ENCODE results near the gene MAP3K9.

Gene MAP3K9

GRCh38 chr14:70832561-70833305 is 23.4 kb upstream of the MAP3K9 start:
- no peak for DNase-seq
- Histone ChIP-seq H3K36me3 (no peaks in the 10 kb centered on the region), H3K9me3 (ENCODE audit: severe bottlenecking) (no peaks in the 10 kb centered on the region), H3K27ac (no peak overlapping the region), H3K27me3 (ENCODE audit: insufficient read depth, low read depth, severe bottlenecking) (no peaks in the 10 kb centered on the region), H3K4me3 (ENCODE audit: low read depth, low read length) (no peak overlapping the region)
- TF ChIP-seq CTCF (IDR thresholded peaks at IDR 0.05; ENCODE audit: low read depth, low read length): no peak

GRCh38 chr14:70830998-70831781 is 21.9 kb upstream of the MAP3K9 start:
- H3K4me3 ChIP-seq (ENCODE audit: low read depth, low read length): no peak overlapping the region
- H3K36me3 ChIP-seq: no peaks in the 10 kb centered on the region
- no peaks in the 10 kb centered on the region for H3K9me3 ChIP-seq (ENCODE audit: severe bottlenecking)
- no peak for TF ChIP-seq CTCF (IDR thresholded peaks at IDR 0.05; ENCODE audit: low read depth, low read length)
- no peaks in the 10 kb centered on the region for H3K27me3 ChIP-seq (ENCODE audit: insufficient read depth, low read depth, severe bottlenecking)
- H3K27ac ChIP-seq: no peak overlapping the region
- no peak for DNase-seq

GRCh38 chr14:70828188-70828587 is 18.9 kb upstream of the MAP3K9 start:
- Histone ChIP-seq H3K36me3 (no peaks in the 10 kb centered on the region), H3K27me3 (ENCODE audit: insufficient read depth, low read depth, severe bottlenecking) (no peaks in the 10 kb centered on the region), H3K4me3 (ENCODE audit: low read depth, low read length) (no peak overlapping the region), H3K9me3 (ENCODE audit: severe bottlenecking) (no peaks in the 10 kb centered on the region), H3K27ac (no peak overlapping the region)
- DNase-seq: no peak
- no peak for TF ChIP-seq CTCF (IDR thresholded peaks at IDR 0.05; ENCODE audit: low read depth, low read length)

- H3K36me3 ChIP-seq: no peaks in the 10 kb centered on the region
- no peaks in the 10 kb centered on the region for H3K9me3 ChIP-seq (ENCODE audit: severe bottlenecking)
- no peak for TF ChIP-seq CTCF (IDR thresholded peaks at IDR 0.05; ENCODE audit: low read depth, low read length)
- DNase-seq: no peak
- no peaks in the 10 kb centered on the region for H3K27me3 ChIP-seq (ENCODE audit: insufficient read depth, low read depth, severe bottlenecking)
- no peak overlapping the region for H3K27ac ChIP-seq
- H3K4me3 ChIP-seq (ENCODE audit: low read depth, low read length): no peak overlapping the region
Measured at GRCh38 chr14:70827752-70828151, 18.4 kb upstream of the MAP3K9 start.

GRCh38 chr14:70827347-70827746 is 18.0 kb upstream of the MAP3K9 start:
- no peak for DNase-seq
- no peak for TF ChIP-seq CTCF (IDR thresholded peaks at IDR 0.05; ENCODE audit: low read depth, low read length)
- Histone ChIP-seq H3K9me3 (ENCODE audit: severe bottlenecking) (no peaks in the 10 kb centered on the region), H3K4me3 (ENCODE audit: low read depth, low read length) (no peak overlapping the region), H3K27me3 (ENCODE audit: insufficient read depth, low read depth, severe bottlenecking) (no peaks in the 10 kb centered on the region), H3K27ac (no peak overlapping the region), H3K36me3 (no peaks in the 10 kb centered on the region)
